SK-N-SH (cell line): Measurements from ENCODE around the gene THOC7. TPM values are rescaled to one million over a fixed set of nuclear protein-coding genes. Genes with fewer than 3 reads are reported as not detected.

Experiments used
- CTCF ChIA-PET: fragments of 300-600, 350-600 bp; formaldehyde crosslinking; extraction: SDS; loops from one replicate; lab custom pipeline; 2021; lab: Yijun Ruan, JAX
- POLR2A ChIA-PET: fragments of 350-600 bp; sonication (Branson Sonifier 250); formaldehyde crosslinking; extraction: SDS; loops from one replicate; lab custom pipeline; 2020; ENCODE audit warnings: antibody characterized with exemption, inconsistent platforms; lab: Yijun Ruan, JAX
- DNase-seq: peaks from one replicate; pipeline ENCODE4 v3.0.0; 2012
- H2AFZ ChIP-seq: fragments of 200-600 bp; sonication (generic); 2 replicates; pipeline ENCODE4 v1.8.1; 2016; ENCODE audit warnings: antibody characterized with exemption, mild to moderate bottlenecking, low read depth
- H3F3A ChIP-seq: fragments of 200-600 bp; sonication (generic); replicated peaks from 2 replicates; pipeline ENCODE3; 2016; ENCODE audit warnings: antibody characterized with exemption, mild to moderate bottlenecking; ENCODE audit not compliant: insufficient read depth
- H3K27ac ChIP-seq, 2 experiments: fragments of 200-500 bp in 1 of 2; fragments of 200-600 bp in 1 of 2; sonication (Bioruptor generic) in 1 of 2; sonication (generic), shearing (Covaris generic) in 1 of 2; 2 replicates each; pipeline versions ENCODE4 v1.5.1 to v1.6.1; 2014 to 2016; ENCODE audit warnings: low read depth in 2 of 2, inconsistent platforms in 1 of 2, low read length in 1 of 2, mild to moderate bottlenecking in 1 of 2, mixed read lengths in 1 of 2
- H3K27me3 ChIP-seq: fragments of 200-600 bp; sonication (generic), shearing (Covaris generic); 2 replicates; pipeline ENCODE4 v1.6.1; 2016; ENCODE audit warnings: mixed run types; ENCODE audit not compliant: insufficient read depth
- H3K36me3 ChIP-seq, 2 experiments: fragments of 200-500 bp in 1 of 2; fragments of 200-600 bp in 1 of 2; sonication (Bioruptor generic) in 1 of 2; sonication (generic) in 1 of 2; replicated peaks in 1 of 2; 2 replicates each; pipeline versions ENCODE3 to v1.5.1; 2014 to 2016; ENCODE audit warnings: low read length in 1 of 2, mild to moderate bottlenecking in 1 of 2; ENCODE audit not compliant: insufficient read depth in 2 of 2, control insufficient read depth in 1 of 2
- H3K4me1 ChIP-seq, 2 experiments: fragments of 200-500 bp in 1 of 2; fragments of 200-600 bp in 1 of 2; sonication (Bioruptor generic) in 1 of 2; sonication (generic), shearing (Covaris generic) in 1 of 2; 2 replicates each; pipeline versions ENCODE4 v1.5.1 to v1.6.1; 2014 to 2016; ENCODE audit warnings: low read depth in 1 of 2, low read length in 1 of 2, mixed run types in 1 of 2; ENCODE audit not compliant: insufficient read depth in 2 of 2, control insufficient read depth in 1 of 2
- H3K4me2 ChIP-seq: fragments of 200-600 bp; sonication (generic), shearing (Covaris generic); 2 replicates; pipeline ENCODE4 v1.6.1; 2017; ENCODE audit warnings: mixed run types
- H3K4me3 ChIP-seq, 2 experiments: fragments of 200-500 bp in 1 of 2; fragments of 200-600 bp in 1 of 2; sonication (Bioruptor generic) in 1 of 2; sonication (generic), shearing (Covaris generic) in 1 of 2; 2 replicates each; pipeline versions ENCODE4 v1.5.1 to v1.8.1; 2014 to 2016; ENCODE audit warnings: low read depth in 2 of 2, inconsistent platforms in 1 of 2, low read length in 1 of 2, mild to moderate bottlenecking in 1 of 2, mixed read lengths in 1 of 2, moderate library complexity in 1 of 2
- H3K79me2 ChIP-seq: fragments of 200-600 bp; sonication (generic); 2 replicates; pipeline ENCODE4 v1.8.1; 2017; ENCODE audit warnings: mild to moderate bottlenecking; ENCODE audit not compliant: insufficient read depth
- H3K9ac ChIP-seq: fragments of 200-600 bp; sonication (generic); 2 replicates; pipeline ENCODE4 v1.6.1; 2017; ENCODE audit warnings: mixed run types
- H3K9me2 ChIP-seq: fragments of 200-600 bp; sonication (generic); 2 replicates; pipeline ENCODE4 v1.6.1; 2017; ENCODE audit warnings: mixed run types
- H3K9me3 ChIP-seq: fragments of 200-600 bp; sonication (generic); 2 replicates; pipeline ENCODE4 v1.6.1; 2017; ENCODE audit warnings: mixed run types, mild to moderate bottlenecking, moderate library complexity
- H4K20me1 ChIP-seq: fragments of 200-600 bp; sonication (generic); 2 replicates; pipeline ENCODE4 v1.6.1; 2017; ENCODE audit warnings: mild to moderate bottlenecking, mixed run types; ENCODE audit not compliant: insufficient read depth
- CHD2 ChIP-seq: fragments of 150-350 bp; IDR thresholded peaks from 2 replicates; pipeline ENCODE4 v1.6.1; 2018; ENCODE audit warnings: low read length; ENCODE audit not compliant: partially characterized antibody
- EP300 ChIP-seq, 2 experiments: IDR thresholded peaks; 2 replicates each; pipeline versions ENCODE4 v1.4.0 to v1.6.1; 2012; ENCODE audit warnings: borderline replicate concordance in 1 of 2, low read depth in 1 of 2, low read length in 1 of 2
- GABPA ChIP-seq: IDR thresholded peaks from 2 replicates; pipeline ENCODE4 v1.4.0; 2012; ENCODE audit warnings: low read depth, mild to moderate bottlenecking
- IRF3 ChIP-seq: fragments of 150-350 bp; IDR thresholded peaks from 2 replicates; pipeline ENCODE4 v1.6.1; 2016; ENCODE audit warnings: mild to moderate bottlenecking, low read depth, low read length
- JUND ChIP-seq: IDR thresholded peaks from 2 replicates; pipeline ENCODE4 v1.4.0; 2012
- MAX ChIP-seq: IDR thresholded peaks from 2 replicates; pipeline ENCODE4 v1.4.0; 2012; ENCODE audit warnings: low read depth
- MEF2A ChIP-seq: IDR thresholded peaks from 2 replicates; pipeline ENCODE4 v1.4.0; 2012; ENCODE audit warnings: low read depth, borderline replicate concordance
- MXI1 ChIP-seq: IDR thresholded peaks from 2 replicates; pipeline ENCODE4 v1.6.1; 2012; ENCODE audit warnings: mild to moderate bottlenecking, low read depth, low read length, improper control_type of control experiment
- NRF1 ChIP-seq: IDR thresholded peaks from 2 replicates; pipeline ENCODE4 v1.6.1; 2012; ENCODE audit warnings: low read depth, mild to moderate bottlenecking, low read length
- RXRA ChIP-seq: IDR thresholded peaks from 2 replicates; pipeline ENCODE4 v1.4.0; 2012; ENCODE audit warnings: low read depth, mild to moderate bottlenecking, borderline replicate concordance
- SIN3A ChIP-seq: IDR thresholded peaks from 2 replicates; pipeline ENCODE4 v1.6.1; 2012; ENCODE audit warnings: low read depth, mild to moderate bottlenecking, low read length, moderate library complexity, borderline replicate concordance
- SMC3 ChIP-seq: IDR thresholded peaks from 2 replicates; pipeline ENCODE4 v1.6.1; 2012; ENCODE audit warnings: low read depth, low read length, improper control_type of control experiment
- TCF12 ChIP-seq: IDR thresholded peaks from 2 replicates; pipeline ENCODE4 v1.4.0; 2012
- TEAD4 ChIP-seq: IDR thresholded peaks from 2 replicates; pipeline ENCODE4 v1.4.0; 2012; ENCODE audit warnings: mild to moderate bottlenecking, borderline replicate concordance; ENCODE audit not compliant: insufficient read depth
- ZBTB33 ChIP-seq: IDR thresholded peaks from 2 replicates; pipeline ENCODE4 v1.4.0; 2012; ENCODE audit warnings: low read depth, borderline replicate concordance
- WGBS: methylation state at CpG from one replicate; pipeline ENCODE4 v1.1.6; 2017; ENCODE audit warnings: low lambda C conversion rate; 5-methylcytosine and 5-hydroxymethylcytosine counted together
- polyA plus RNA-seq, 3 experiments: library from polyadenylated mRNA; depleted of rRNA; stranded (reverse); fragments of >200 nt; gene quantifications; 2 replicates each; pipeline ENCODE4 v1.2.3, GENCODE V29; 2012
- TF ChIP-seq, protein P1 (sequence below): fragments of 150-350 bp; IDR thresholded peaks from 2 replicates; pipeline ENCODE4 v1.6.1; 2017; ENCODE audit warnings: antibody characterized with exemption, low read length, low read depth, borderline replicate concordance

Gene THOC7
- polyA plus RNA-seq, 1 of the 3 experiments (the other 2 are of a cell fraction): 35.6 TPM

DNA sequence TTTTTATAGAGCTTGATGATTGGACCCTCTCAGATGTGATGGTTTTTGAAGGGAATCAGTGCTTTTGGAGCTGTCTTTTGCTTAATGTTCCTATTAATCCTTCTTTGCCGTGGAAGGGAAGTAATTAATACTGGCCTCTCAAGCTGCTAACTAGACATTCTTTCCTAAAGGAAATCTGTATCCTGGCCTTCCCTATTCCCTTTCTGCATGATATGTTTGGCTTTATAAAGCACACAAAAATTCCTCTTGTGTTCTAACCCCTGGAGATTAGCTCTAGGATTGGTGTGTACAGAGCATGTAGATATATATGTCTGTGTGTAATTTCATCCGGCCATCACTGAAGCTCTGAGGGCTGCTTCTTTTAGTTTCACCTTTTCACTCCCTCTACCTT lies 7.0 kb upstream of the THOC7 start:
- H4K20me1 ChIP-seq: peaks cover 43% of the 10 kb centered on the region
- H2AFZ ChIP-seq: no peak overlapping the region
- TF ChIP-seq ZBTB33: no peak
- TF ChIP-seq, protein P1, sequence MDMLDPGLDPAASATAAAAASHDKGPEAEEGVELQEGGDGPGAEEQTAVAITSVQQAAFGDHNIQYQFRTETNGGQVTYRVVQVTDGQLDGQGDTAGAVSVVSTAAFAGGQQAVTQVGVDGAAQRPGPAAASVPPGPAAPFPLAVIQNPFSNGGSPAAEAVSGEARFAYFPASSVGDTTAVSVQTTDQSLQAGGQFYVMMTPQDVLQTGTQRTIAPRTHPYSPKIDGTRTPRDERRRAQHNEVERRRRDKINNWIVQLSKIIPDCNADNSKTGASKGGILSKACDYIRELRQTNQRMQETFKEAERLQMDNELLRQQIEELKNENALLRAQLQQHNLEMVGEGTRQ: no peak
- H3K4me1 ChIP-seq: peaks cover 3 to 10% of the 10 kb centered on the region in 2 experiments; a peak in 3 of 4 replicates
- H3K9me3 ChIP-seq: no peaks in the 10 kb centered on the region
- peaks cover 0 to 14% of the 10 kb centered on the region in 2 experiments for H3K36me3 ChIP-seq
- ChIA-PET POLR2A (no interaction called here), CTCF (interaction anchor here (1.1 to 1.3 kb wide), 3 partner anchors 12 to 53 kb away, joined by 3 to 4 read pairs (median 4); no protein-coding TSS in a partner anchor)
- H3K79me2 ChIP-seq: peaks cover 87% of the 10 kb centered on the region
- no peak overlapping the region for H3K4me2 ChIP-seq
- H3F3A ChIP-seq: peaks cover 13% of the 10 kb centered on the region
- no peak overlapping the region for H3K4me3 ChIP-seq
- WGBS: 95% methylated on average over 2 of the region's 2 CpGs
- DNase-seq: no peak
- no peaks in the 10 kb centered on the region for H3K27me3 ChIP-seq
- H3K9me2 ChIP-seq: no peaks in the 10 kb centered on the region
- H3K27ac ChIP-seq: no peak overlapping the region; a peak in 1 of 4 replicates
- no peak overlapping the region for H3K9ac ChIP-seq

GRCh38 chr3:63869940-63870614 lies 6.5 kb upstream of the THOC7 start:
- TF ChIP-seq SMC3 (no peak), RXRA (no peak), IRF3 (no peak), NRF1 (no peak), ZBTB33 (no peak), CHD2 (no peak), EP300 (IDR thresholded peaks at IDR 0.05; ENCODE audit: borderline replicate concordance in 1 of 2, low read depth in 1 of 2, low read length in 1 of 2) (no peak), SIN3A (no peak), MEF2A (no peak), MXI1 (no peak), GABPA (no peak), MAX (no peak), TCF12 (no peak), TEAD4 (no peak), JUND (no peak)
- TF ChIP-seq, protein P1: no peak
- TF ChIP-seq, all 33 proteins: peak for 0
- ChIA-PET CTCF (interaction anchor here (1.1 to 1.3 kb wide), 3 partner anchors 11 to 52 kb away, joined by 3 to 4 read pairs (median 4); no protein-coding TSS in a partner anchor), POLR2A (interaction anchor here (0.6 kb wide), 1 partner anchor 8 kb away, joined by 3 read pairs; no protein-coding TSS in a partner anchor)
- 94% methylated on average over 3 of the region's 3 CpGs for WGBS
- H3K79me2 ChIP-seq: peaks cover 87% of the 10 kb centered on the region
- no peaks in the 10 kb centered on the region for H3K27me3 ChIP-seq
- H3K4me2 ChIP-seq: no peak overlapping the region
- H2AFZ ChIP-seq: no peak overlapping the region
- H3K9me2 ChIP-seq: no peaks in the 10 kb centered on the region
- no peak overlapping the region; a peak in 1 of 4 replicates for H3K27ac ChIP-seq
- H3K9ac ChIP-seq: no peak overlapping the region
- H4K20me1 ChIP-seq: peaks cover 38% of the 10 kb centered on the region
- H3F3A ChIP-seq: peaks cover 13% of the 10 kb centered on the region
- no peak for DNase-seq
- H3K9me3 ChIP-seq: no peaks in the 10 kb centered on the region
- no peak overlapping the region for H3K4me3 ChIP-seq
- peaks cover 0 to 14% of the 10 kb centered on the region in 2 experiments for H3K36me3 ChIP-seq
- H3K4me1 ChIP-seq: peaks cover 3 to 10% of the 10 kb centered on the region in 2 experiments; a peak in 3 of 4 replicates
